Measurements from ENCODE around the gene MAF. TPM values are rescaled to one million over a fixed set of nuclear protein-coding genes. Genes with fewer than 3 reads are reported as not detected.

Gene MAF
- polyA plus RNA-seq, 1 donor (not counting 4 experiments of a cell fraction or from before 2014, with no cell fraction given): 8.2 TPM

DNA sequence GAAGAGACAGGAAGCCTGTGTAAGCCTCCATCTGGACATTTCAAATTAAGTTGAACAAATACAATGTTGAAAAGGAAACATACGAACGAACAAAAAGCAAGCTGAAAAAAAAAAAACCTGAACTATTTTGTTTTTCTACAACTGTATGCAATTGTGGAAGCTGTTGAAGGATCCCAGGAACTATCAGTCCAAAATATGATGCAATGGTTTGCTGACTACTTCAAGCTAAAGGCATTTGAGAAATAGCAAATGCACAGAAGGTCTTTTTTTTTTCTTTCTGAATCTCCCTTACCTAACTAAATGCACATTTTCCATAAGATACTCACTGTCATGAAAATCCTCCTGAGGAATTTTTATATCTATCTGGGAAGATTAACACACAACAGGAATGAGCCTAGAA lies 40.2 kb downstream of the MAF start:
- Histone ChIP-seq H3K9me3 (ENCODE audit: control insufficient read depth, low read depth, low read length) (no peaks in the 10 kb centered on the region), H2AFZ (ENCODE audit: control insufficient read depth, low read length) (no peak overlapping the region), H3K36me3 (ENCODE audit: control insufficient read depth in 2 of 2, extremely low read depth in 1 of 2, insufficient read depth in 2 of 2, low read length in 2 of 2) (no peaks in the 10 kb centered on the region), H3K79me2 (ENCODE audit: control insufficient read depth, insufficient read depth, low read length) (no peaks in the 10 kb centered on the region), H3K4me2 (ENCODE audit: control insufficient read depth, extremely low read depth, insufficient read depth, low read depth, low read length) (no peak overlapping the region), H4K20me1 (ENCODE audit: control insufficient read depth, extremely low read depth, insufficient read depth, low read length) (no peaks in the 10 kb centered on the region), H3K9me1 (ENCODE audit: control insufficient read depth, extremely low read depth, insufficient read depth, low read length) (no peaks in the 10 kb centered on the region), H3K4me1 (ENCODE audit: control insufficient read depth, extremely low read depth, insufficient read depth, low read length) (no peaks in the 10 kb centered on the region), H3K27me3 (ENCODE audit: control insufficient read depth, extremely low read depth, insufficient read depth, low read length) (no peaks in the 10 kb centered on the region), H3K4me3 (ENCODE audit: control insufficient read depth in 2 of 3, extremely low read depth in 1 of 3, insufficient read depth in 2 of 3, low read depth in 1 of 3, low read length in 3 of 3) (no peak overlapping the region), H3K9ac (ENCODE audit: control insufficient read depth, extremely low read depth, insufficient read depth, low read length) (no peak overlapping the region), H3K27ac (ENCODE audit: control insufficient read depth, insufficient read depth, low read length) (no peak overlapping the region)
- DNase-seq (ENCODE audit: low read depth, low spot score) (no peak), FAIRE-seq (no peak)
- dilution Hi-C loops (cut with MboI; ENCODE audit: extremely low pct_ligation_motif_present, low sequenced_read_pairs): no loop called here
- TF ChIP-seq, protein P1, sequence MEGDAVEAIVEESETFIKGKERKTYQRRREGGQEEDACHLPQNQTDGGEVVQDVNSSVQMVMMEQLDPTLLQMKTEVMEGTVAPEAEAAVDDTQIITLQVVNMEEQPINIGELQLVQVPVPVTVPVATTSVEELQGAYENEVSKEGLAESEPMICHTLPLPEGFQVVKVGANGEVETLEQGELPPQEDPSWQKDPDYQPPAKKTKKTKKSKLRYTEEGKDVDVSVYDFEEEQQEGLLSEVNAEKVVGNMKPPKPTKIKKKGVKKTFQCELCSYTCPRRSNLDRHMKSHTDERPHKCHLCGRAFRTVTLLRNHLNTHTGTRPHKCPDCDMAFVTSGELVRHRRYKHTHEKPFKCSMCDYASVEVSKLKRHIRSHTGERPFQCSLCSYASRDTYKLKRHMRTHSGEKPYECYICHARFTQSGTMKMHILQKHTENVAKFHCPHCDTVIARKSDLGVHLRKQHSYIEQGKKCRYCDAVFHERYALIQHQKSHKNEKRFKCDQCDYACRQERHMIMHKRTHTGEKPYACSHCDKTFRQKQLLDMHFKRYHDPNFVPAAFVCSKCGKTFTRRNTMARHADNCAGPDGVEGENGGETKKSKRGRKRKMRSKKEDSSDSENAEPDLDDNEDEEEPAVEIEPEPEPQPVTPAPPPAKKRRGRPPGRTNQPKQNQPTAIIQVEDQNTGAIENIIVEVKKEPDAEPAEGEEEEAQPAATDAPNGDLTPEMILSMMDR (optimal IDR thresholded peaks at IDR 0.05 in 1 of 3, IDR thresholded peaks at IDR 0.05 in 1 of 3, conservative IDR thresholded peaks at IDR 0.05 in 1 of 3; ENCODE audit: extremely low read depth in 1 of 3, insufficient read depth in 2 of 3, low read length in 3 of 3): no peak
- TF ChIP-seq EZH2 (IDR thresholded peaks at IDR 0.05; ENCODE audit: low read length): no peak

DNA sequence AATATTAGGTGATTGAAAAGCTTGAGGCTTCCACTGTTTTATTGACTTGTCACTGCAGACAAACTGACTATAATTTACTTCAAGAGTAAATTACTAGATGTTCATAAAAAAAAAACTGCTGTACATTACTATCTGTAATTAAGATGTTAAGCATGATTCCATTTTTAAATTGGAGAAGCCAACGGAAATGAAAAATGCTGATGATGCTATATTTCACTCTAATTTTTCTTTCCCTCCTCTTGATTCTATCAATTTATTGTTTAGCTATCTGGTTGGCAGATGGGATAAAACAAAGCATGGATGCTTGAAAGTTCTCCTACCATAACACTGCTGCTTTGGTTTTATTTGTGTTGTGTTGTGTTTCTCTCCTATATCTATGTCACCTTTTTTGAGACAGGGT lies 41.0 kb downstream of the MAF start:
- no peak overlapping the region for H3K4me2 ChIP-seq (ENCODE audit: control insufficient read depth, extremely low read depth, insufficient read depth, low read depth, low read length)
- dilution Hi-C loops (cut with MboI; ENCODE audit: extremely low pct_ligation_motif_present, low sequenced_read_pairs): no loop called here

More for the DNA sequence above, 41.0 kb downstream of the MAF start:
- FAIRE-seq: no peak
- no peaks in the 10 kb centered on the region for H4K20me1 ChIP-seq (ENCODE audit: control insufficient read depth, extremely low read depth, insufficient read depth, low read length)
- DNase-seq (ENCODE audit: low read depth, low spot score): no peak
- no peak overlapping the region for H3K27ac ChIP-seq (ENCODE audit: control insufficient read depth, insufficient read depth, low read length)
- H3K9me3 ChIP-seq (ENCODE audit: control insufficient read depth, low read depth, low read length): no peaks in the 10 kb centered on the region
- no peak overlapping the region for H2AFZ ChIP-seq (ENCODE audit: control insufficient read depth, low read length)
- H3K9me1 ChIP-seq (ENCODE audit: control insufficient read depth, extremely low read depth, insufficient read depth, low read length): no peaks in the 10 kb centered on the region
- H3K27me3 ChIP-seq (ENCODE audit: control insufficient read depth, extremely low read depth, insufficient read depth, low read length): no peaks in the 10 kb centered on the region
- no peak overlapping the region for H3K9ac ChIP-seq (ENCODE audit: control insufficient read depth, extremely low read depth, insufficient read depth, low read length)
- H3K4me3 ChIP-seq (ENCODE audit: control insufficient read depth in 2 of 3, extremely low read depth in 1 of 3, insufficient read depth in 2 of 3, low read depth in 1 of 3, low read length in 3 of 3): no peak overlapping the region
- no peaks in the 10 kb centered on the region for H3K36me3 ChIP-seq (ENCODE audit: control insufficient read depth in 2 of 2, extremely low read depth in 1 of 2, insufficient read depth in 2 of 2, low read length in 2 of 2)
- H3K79me2 ChIP-seq (ENCODE audit: control insufficient read depth, insufficient read depth, low read length): no peaks in the 10 kb centered on the region
- TF ChIP-seq EZH2 (IDR thresholded peaks at IDR 0.05; ENCODE audit: low read length): no peak
- TF ChIP-seq, protein P1 (optimal IDR thresholded peaks at IDR 0.05 in 1 of 3, IDR thresholded peaks at IDR 0.05 in 1 of 3, conservative IDR thresholded peaks at IDR 0.05 in 1 of 3; ENCODE audit: extremely low read depth in 1 of 3, insufficient read depth in 2 of 3, low read length in 3 of 3): no peak
- H3K4me1 ChIP-seq (ENCODE audit: control insufficient read depth, extremely low read depth, insufficient read depth, low read length): no peaks in the 10 kb centered on the region
